Common myeloid progenitor, CD34-positive (primary cell): ENCODE data around the gene ZNF827.
"Not testable (repeated sequence)": the region's sequence is repeated elsewhere in the genome, so short reads cannot be mapped to it uniquely, and the experiment has no call there.

ENCODE experiments used
- CTCF ChIA-PET: fragments of 350-600 bp; sonication (Branson Sonifier 250); formaldehyde crosslinking; loops from one replicate; lab custom pipeline; 2021; ENCODE audit warnings: antibody characterized with exemption; lab: Charles Lee
- POLR2A ChIA-PET: fragments of 350-600 bp; sonication (Branson Sonifier 250); formaldehyde crosslinking; loops from one replicate; lab custom pipeline; 2021; ENCODE audit warnings: antibody characterized with exemption; lab: Charles Lee
- DNase-seq, 3 donors: peaks; one replicate each; pipeline versions ENCODE4 v3.0.0 to v3.0.0-alpha.2; 2013
- H3K27ac ChIP-seq, 2 experiments: 1 replicate in 1 of 2; 2 replicates in 1 of 2; pipeline ENCODE4 v1.7.0; 2013; ENCODE audit warnings: inconsistent platforms in 2 of 2, low read length in 2 of 2, mild to moderate bottlenecking in 2 of 2, low read depth in 1 of 2, moderate library complexity in 1 of 2; ENCODE audit not compliant: severe bottlenecking in 2 of 2, insufficient read depth in 1 of 2, poor library complexity in 1 of 2
- H3K27me3 ChIP-seq, 5 experiments: replicated peaks in 2 of 5; 1 replicate in 3 of 5; 2 replicates in 2 of 5; pipeline versions ENCODE4 v1.6.1 to v1.7.0; 2013; ENCODE audit warnings: low read length in 4 of 5, mild to moderate bottlenecking in 2 of 5, moderate library complexity in 2 of 5, inconsistent platforms in 1 of 5; ENCODE audit not compliant: insufficient read depth in 5 of 5, control insufficient read depth in 4 of 5
- H3K36me3 ChIP-seq, 4 experiments: 1 replicate in 2 of 4; 2 replicates in 2 of 4; pipeline versions ENCODE4 v1.6.1 to v1.7.0; 2013; ENCODE audit warnings: low read length in 3 of 4, control low read depth in 1 of 4, mild to moderate bottlenecking in 1 of 4; ENCODE audit not compliant: control insufficient read depth in 4 of 4, insufficient read depth in 4 of 4
- H3K4me1 ChIP-seq, 4 experiments: 1 replicate in 3 of 4; 2 replicates in 1 of 4; pipeline versions ENCODE4 v1.6.1 to v1.7.1; 2013; ENCODE audit warnings: low read length in 3 of 4, mild to moderate bottlenecking in 3 of 4, control low read depth in 1 of 4, inconsistent platforms in 1 of 4, moderate library complexity in 1 of 4; ENCODE audit not compliant: control insufficient read depth in 4 of 4, insufficient read depth in 4 of 4; ENCODE audit errors: control extremely low read depth in 1 of 4
- H3K4me3 ChIP-seq, 7 experiments: 1 replicate in 4 of 7; 2 replicates in 3 of 7; pipeline versions ENCODE4 v1.5.1 to v1.7.0; 2013; ENCODE audit warnings: mild to moderate bottlenecking in 7 of 7, low read length in 6 of 7, moderate library complexity in 6 of 7, inconsistent platforms in 2 of 7, low read depth in 2 of 7, control low read depth in 1 of 7; ENCODE audit not compliant: insufficient read depth in 4 of 7, control insufficient read depth in 1 of 7; ENCODE audit errors: extremely low read depth in 1 of 7
- H3K9me3 ChIP-seq, 5 experiments: 1 replicate in 4 of 5; 2 replicates in 1 of 5; pipeline versions ENCODE4 v1.6.1 to v1.7.1; 2013; ENCODE audit warnings: low read length in 4 of 5, mild to moderate bottlenecking in 2 of 5, inconsistent platforms in 1 of 5, low read depth in 1 of 5, moderate library complexity in 1 of 5; ENCODE audit not compliant: control insufficient read depth in 4 of 5, insufficient read depth in 2 of 5; ENCODE audit errors: control extremely low read depth in 1 of 5
- WGBS: methylation state at CpG from one replicate; pipeline ENCODE4 v1.1.5; 2013; ENCODE audit not compliant: insufficient coverage; 5-methylcytosine and 5-hydroxymethylcytosine counted together

The ZNF827 gene

DNA sequence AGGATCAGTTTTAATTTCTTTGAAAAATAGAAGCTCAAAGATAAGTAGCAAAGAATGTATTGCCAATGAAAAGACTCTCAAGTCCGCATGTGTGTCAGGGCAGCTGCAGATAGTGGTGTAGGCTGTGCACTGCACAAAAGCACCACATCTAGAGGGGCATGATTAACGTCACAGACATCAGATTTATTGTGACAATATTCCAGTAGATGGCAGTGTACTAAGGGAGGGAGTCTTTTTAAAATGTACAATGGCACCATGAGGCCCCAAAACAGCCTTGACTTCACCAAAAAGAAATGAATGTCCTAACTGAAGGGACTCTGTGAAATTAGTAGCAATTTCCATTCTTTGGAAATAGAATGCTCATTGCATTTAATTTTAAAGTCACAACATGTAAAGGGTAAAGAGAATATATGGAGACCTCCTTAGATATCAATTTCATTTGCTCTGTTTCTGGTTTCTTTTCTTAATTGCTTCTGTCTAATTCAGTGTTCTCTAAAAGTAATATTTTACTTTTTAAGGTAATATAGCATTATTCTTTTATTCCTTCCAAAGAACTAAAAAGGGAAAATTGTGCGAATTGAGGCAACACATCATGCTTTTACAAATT is 98.4 kb downstream of the ZNF827 start:
- H3K27me3 ChIP-seq = no peaks in the 10 kb centered on the region
- H3K9me3 ChIP-seq = no peaks in the 10 kb centered on the region
- H3K36me3 ChIP-seq = peaks cover 3 to 21% (median 11%) of the 10 kb centered on the region in 4 experiments
- ChIA-PET CTCF (interaction anchor here (1.0 to 1.3 kb wide), 3 partner anchors 28 to 48 kb away, joined by 3 to 4 read pairs (median 4); no protein-coding TSS in a partner anchor), POLR2A (no interaction called here)
- 100% methylated on average over 1 of the region's 3 CpGs for WGBS
- peaks cover 9 to 22% (median 16%) of the 10 kb centered on the region in 4 experiments for H3K4me1 ChIP-seq
- DNase-seq = peak; percentile 43 to 68 (median 59)
- no peak overlapping the region for H3K27ac ChIP-seq
- H3K4me3 ChIP-seq = no peak overlapping the region

DNA sequence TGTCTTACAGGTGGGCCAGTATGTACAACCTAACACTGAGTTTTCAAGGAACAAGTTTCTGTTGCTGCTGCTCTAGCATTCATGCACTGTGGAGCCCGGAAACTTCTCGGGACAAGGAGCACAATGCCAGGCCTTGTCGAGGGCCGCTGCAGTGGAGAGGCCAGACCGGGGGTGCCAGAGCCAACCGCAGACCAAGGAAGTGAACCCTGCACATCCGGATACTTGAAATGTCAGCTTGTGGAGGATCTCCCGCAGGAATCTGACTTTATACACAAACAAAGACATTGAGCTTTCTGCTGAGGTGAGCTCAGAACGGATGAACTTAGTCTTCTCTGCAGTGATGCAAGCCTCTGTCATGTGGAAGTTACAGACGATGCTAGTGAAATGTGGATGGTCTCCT is 99.5 kb downstream of the ZNF827 start:
- Histone ChIP-seq H3K27me3 (no peaks in the 10 kb centered on the region), H3K36me3 (peaks cover 3 to 15% (median 9%) of the 10 kb centered on the region in 4 experiments), H3K4me3 (no peak overlapping the region), H3K4me1 (peaks cover 9 to 21% (median 16%) of the 10 kb centered on the region in 4 experiments), H3K27ac (no peak overlapping the region), H3K9me3 (no peaks in the 10 kb centered on the region)
- ChIA-PET POLR2A (no interaction called here), CTCF (interaction anchor here (1.1 to 1.3 kb wide), 4 partner anchors 16 to 49 kb away, joined by 3 to 4 read pairs (median 3); no protein-coding TSS in a partner anchor)
- no peak for DNase-seq
- 99% methylated on average over 10 of the region's 10 CpGs for WGBS

DNA sequence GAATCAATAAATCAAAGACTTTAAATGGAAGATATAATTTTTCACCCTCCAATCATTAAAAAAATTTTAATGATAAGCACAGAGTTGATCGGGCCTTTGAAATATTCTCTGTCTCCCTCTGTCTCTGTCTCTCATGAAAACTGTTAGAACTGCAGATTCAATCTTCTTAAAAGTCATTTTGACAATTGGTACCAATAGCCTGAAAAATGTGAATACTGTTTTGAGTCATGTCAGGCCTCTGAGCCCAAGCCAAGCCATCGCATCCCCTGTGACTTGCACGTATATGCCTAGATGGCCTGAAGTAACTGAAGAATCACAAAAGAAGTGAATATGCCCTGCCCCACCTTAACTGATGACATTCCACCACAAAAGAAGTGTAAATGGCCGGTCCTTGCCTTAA is 106.2 kb downstream of the ZNF827 start:
- H3K27ac ChIP-seq, H3K36me3 ChIP-seq, POLR2A ChIA-PET, H3K4me3 ChIP-seq, CTCF ChIA-PET, DNase-seq, H3K9me3 ChIP-seq, H3K27me3 ChIP-seq: not testable (repeated sequence)
- WGBS = no CpG with 5 or more reads among the region's 4 CpGs
- H3K4me1 ChIP-seq = peaks cover 0 to 19% (median 11%) of the 10 kb centered on the region in 4 experiments

DNA sequence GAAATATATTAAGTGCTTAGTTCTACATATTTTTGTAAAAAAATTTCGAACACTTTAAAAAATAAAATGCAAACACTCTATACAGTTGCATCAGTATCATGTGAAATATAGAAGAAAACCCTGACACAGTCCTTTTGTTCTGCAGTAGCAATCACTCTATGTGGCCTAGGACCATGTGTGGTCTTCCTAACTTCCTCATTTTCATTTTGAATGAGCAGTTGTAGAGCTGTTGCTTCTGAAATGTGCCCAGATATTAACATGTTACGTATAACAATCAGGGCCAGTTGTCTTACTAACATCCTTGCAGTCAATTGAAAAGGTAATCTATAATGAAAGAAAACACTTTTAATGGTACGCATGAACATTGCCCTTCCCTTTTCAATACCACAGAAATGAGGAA is 107.9 kb downstream of the ZNF827 start:
- Histone ChIP-seq H3K4me3 (no peak overlapping the region), H3K36me3 (peaks cover 0 to 9% (median 6%) of the 10 kb centered on the region in 4 experiments), H3K4me1 (peaks cover 0 to 19% (median 11%) of the 10 kb centered on the region in 4 experiments), H3K9me3 (no peaks in the 10 kb centered on the region), H3K27me3 (no peaks in the 10 kb centered on the region), H3K27ac (no peak overlapping the region)
- DNase-seq = peak in 2 of 3 donors; percentile 71 to 80
- ChIA-PET POLR2A (no interaction called here), CTCF (interaction anchor here (1.2 kb wide), 1 partner anchor 8 kb away, joined by 3 read pairs; no protein-coding TSS in a partner anchor)
- no CpG with 5 or more reads among the region's 3 CpGs for WGBS

DNA sequence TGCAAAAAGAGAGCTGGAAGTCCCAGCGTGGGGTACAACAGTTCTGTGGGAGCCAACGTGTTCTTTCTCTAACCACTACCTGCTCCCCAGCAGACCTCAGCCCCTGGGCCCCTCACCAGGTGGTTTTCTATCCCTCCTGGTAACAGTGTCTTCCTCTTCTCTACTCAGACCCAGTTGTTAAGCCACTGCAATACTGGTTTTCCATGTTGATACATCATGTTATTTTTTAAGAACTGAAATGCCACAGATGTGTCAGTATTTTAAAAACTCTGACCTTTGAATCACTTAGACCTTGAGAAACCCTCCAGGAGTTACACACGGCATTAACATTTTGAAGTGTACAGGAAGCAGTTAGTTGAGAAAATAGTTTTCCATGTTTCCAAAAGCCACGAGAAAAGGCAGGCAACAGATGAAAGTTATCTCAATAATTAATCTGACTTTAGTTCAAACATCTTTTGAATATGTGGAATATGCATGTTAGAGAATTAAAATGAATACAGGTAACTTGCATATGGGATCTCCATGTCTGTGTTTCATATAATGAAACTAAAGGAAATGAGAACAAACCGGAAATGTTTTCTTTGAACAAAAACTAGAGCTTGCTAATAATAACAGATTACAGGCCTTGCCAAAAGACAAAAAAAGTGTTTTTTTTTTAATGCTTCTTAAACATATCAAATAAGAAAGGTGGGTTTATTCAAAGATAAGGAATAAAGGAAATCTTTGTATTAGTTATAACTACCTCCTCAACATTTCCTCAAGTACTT is 108.8 kb downstream of the ZNF827 start:
- peaks cover 2 to 18% (median 9%) of the 10 kb centered on the region in 4 experiments for H3K36me3 ChIP-seq
- no peaks in the 10 kb centered on the region for H3K9me3 ChIP-seq
- no peaks in the 10 kb centered on the region for H3K27me3 ChIP-seq
- no peak for DNase-seq
- peak overlapping the region in 1 of 2 experiments; percentile 3 for H3K27ac ChIP-seq
- ChIA-PET CTCF (interaction anchor here (0.6 kb wide), 1 partner anchor 31 kb away, joined by 3 read pairs; no protein-coding TSS in a partner anchor), POLR2A (interaction anchor here (0.6 kb wide), 1 partner anchor 300 kb away, joined by 3 read pairs; no protein-coding TSS in a partner anchor)
- H3K4me3 ChIP-seq = no peak overlapping the region
- 80% methylated on average over 3 of the region's 5 CpGs for WGBS
- H3K4me1 ChIP-seq = peaks cover 0 to 19% (median 11%) of the 10 kb centered on the region in 4 experiments

DNA sequence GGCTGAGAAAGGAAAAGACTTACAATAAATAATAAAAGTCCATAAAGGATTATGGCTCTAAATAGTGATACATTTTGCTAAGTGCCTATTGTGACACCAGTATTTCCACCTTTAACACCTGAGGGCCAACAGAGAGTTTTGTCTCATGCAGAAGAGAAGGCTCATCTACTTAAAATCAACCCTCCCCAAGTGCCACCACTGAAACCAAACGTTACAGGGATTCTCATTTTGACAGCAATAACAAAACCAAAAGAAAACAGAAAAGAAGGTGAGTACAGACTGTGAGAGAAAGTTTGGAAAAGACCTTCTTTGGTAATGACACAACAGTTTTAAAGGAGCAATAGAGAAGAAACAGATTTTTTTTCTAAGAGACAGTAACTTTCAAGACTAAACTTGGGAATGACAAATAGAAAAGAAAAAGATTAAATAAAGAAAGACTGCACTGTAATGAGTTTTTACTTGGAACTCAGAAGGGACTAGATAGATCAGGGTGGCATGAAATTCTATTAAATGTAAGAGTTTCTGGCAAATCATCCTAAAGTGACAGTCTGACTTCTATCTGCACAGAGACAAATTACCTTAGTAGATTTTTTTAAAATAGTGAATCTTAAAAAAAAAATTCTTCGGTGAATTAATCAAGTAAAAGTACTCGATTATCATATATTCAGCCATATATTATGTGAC is 109.7 kb downstream of the ZNF827 start:
- no peaks in the 10 kb centered on the region for H3K27me3 ChIP-seq
- CTCF ChIA-PET = no interaction called here
- no peaks in the 10 kb centered on the region for H3K9me3 ChIP-seq
- peak overlapping the region in 1 of 2 experiments; percentile 25 for H3K27ac ChIP-seq
- POLR2A ChIA-PET = no interaction called here
- no peak for DNase-seq
- no peak overlapping the region for H3K4me3 ChIP-seq
- peaks cover 2 to 18% (median 9%) of the 10 kb centered on the region in 4 experiments for H3K36me3 ChIP-seq
- WGBS = no CpG with 5 or more reads among the region's 3 CpGs
- peaks cover 0 to 19% (median 11%) of the 10 kb centered on the region in 4 experiments for H3K4me1 ChIP-seq
